CD4-positive, alpha-beta T cell treated with Interleukin-4 for 1 hour (primary cell): Measurements from ENCODE around the gene RBM28.

Experiments
- DNase-seq, 2 donors: peaks; one replicate each; pipeline ENCODE4 v3.0.0-alpha.2; 2020 to 2022

Gene RBM28

DNA sequence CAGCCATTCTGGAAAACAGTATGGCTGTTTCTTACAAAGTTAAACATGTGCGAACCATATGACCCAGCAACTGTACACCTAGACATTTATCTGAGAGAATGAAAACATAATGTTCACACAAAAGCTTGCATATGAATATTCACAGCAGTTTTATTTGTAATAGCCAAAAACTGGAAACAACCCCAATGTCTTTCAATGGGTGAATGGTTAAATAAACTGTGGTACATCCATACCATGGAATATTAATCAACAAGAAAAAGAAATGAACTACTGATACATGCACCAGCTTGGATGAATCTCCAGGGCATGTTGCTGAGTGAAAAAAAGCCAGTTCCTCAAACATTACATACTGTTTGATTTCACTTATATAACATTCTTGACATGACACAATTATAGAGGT lies 65.3 kb downstream of the RBM28 start:
- no peak for DNase-seq

DNA sequence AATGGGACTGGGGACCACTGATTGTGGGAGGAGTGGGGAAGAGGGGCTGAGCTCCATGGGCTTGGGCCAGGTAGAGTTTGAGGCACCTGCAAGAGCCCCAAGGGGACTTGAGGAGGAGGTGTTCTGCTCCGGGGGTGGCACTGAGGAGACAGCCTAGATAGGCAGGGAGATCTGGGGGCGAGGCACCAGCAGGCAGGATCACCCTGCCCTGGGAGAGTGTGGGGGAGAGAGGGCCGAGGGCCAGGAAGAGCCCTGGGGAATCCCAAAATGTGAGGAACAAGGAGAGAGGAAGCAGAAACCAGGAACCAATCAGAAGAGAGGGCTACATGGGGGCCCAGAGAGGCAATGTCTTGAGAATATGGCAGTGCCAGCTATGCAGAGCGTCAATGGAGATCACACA lies 68.0 kb downstream of the RBM28 start:
- no peak for DNase-seq

DNA sequence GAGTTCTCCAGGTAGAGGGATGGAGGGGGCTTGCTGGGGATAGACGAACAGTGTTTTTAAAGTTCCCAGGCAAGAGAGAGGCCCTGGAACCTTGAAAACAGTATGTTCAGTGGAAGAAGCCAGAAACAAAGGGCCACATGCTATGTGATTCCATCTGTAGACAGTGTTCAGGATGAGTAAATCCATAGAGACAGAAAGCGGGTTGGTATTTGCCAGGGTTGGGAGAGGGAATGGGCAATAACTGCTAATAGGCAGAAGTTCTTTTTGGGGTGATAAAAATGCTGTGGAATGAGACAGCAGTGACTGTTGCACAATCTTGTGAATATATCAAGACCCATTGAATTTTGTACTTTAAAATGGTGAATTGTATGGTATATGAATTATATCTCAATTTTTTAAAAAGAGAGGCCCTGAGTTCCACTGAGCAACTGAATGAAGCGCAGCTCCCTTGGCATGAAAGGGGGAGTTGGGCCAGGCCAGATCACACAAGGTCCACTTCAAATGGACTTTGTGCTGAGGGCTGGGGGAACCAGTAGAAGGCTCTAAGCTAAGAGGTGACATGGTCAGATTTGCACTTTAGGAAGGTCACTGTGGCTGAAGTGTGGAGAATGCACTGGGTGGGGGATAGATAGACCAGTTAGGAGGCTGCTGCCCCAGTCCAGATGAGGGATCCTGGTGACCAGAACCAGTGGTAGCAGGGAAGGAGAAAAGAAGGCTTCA lies 68.7 kb downstream of the RBM28 start:
- no peak for DNase-seq

DNA sequence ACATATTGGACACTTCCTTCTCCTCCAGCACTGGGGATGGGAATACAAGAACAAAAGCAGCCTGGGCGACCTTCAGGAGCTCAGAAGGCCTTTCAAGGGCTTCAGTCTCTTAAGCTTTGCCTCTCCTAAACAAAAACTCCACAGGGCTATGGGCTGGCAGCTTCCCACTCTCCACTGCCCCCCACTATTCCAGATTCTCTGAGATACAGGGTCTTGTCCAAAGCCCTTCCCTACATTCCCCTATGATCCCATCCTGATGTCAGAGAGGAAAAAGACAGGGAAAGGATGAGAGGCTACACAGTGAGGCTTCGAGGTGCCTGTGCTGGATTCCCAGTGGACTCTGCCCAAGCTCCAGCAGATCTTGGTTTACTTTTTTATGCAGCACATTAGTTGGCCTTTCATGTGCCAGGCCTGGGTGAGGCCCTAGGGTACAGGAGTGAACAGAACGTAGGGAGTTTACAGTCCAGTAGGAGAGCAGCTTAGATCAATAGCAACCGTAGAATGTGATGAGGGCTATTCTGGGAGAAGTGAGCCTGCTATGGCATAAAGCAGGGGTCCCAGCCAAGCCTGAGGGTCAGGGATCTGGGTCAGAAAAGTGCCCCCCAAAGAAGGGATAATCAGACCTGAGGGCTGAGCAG lies 69.3 kb downstream of the RBM28 start:
- DNase-seq = no peak

DNA sequence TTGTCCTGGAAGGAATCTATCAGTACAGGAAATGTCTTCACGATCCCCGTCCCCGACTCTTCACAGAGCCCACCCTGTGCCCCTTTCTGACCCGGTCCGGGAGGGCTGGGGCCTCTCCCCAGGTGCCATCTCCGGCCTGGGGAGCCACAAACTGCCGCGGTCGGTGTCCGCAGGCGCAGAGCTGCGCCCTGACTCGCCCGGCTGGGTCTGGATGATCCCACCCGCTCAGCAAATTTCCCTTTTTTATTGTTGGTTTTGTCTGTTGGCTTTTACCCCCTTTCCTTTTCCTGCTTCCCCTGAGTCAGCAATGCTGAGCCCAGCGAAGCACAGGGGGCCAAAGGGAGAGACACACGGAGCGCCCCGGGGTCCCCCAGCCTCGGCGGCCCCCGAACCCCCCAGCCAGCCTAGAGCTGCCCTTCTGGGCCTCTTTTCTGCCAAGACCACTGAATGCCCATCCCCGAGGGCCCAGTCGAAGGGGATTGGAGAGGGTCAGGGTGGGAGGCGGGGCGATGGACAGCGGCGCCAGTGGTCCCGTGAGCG lies 71.7 kb downstream of the RBM28 start:
- no peak for DNase-seq

DNA sequence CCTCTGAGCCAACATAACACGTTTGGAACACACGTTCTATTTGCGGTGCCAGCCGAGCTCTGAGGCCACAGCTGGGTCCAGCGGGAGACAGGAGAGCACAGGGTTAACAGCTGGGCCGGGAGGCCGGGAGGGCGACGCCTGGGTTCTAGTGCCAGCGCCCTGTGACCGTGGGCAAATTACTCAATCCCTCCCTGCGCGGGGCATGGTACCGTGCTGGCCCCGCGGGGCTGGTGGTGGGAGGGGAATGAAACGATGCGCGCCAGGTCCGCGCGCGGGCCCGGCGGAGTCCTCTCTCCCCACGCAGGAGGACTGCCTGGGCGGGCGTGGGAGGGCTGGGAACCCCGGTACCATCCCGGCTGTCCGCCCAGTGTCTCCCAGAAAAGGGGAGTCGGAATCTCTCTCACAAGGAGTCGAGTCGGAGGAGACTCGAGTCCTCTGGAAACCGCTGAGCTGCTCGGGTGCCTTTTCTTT lies 72.2 kb downstream of the RBM28 start:
- no peak for DNase-seq

DNA sequence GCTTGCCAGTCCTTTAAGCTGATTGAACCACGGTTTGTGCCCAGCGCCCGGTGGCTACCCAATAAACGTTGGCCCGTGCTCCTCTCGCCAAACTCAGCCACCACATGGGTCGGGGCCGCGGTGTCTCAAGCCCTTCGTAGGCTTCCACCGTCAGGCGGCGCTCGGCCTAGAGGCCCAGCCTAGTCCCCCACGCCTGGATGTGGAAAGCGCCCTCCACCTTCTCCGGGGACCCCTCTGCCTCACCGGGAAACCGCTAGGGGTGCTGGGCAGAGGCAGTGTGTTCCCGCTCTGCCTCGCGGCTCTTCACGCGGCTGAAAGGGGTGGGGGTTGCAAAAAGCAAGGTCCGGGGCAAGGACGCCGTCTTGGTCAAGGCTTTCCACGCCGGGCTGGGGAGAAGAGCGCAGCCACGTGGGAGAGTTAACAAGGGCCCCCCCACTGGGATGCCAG lies 72.9 kb downstream of the RBM28 start:
- DNase-seq = no peak

DNA sequence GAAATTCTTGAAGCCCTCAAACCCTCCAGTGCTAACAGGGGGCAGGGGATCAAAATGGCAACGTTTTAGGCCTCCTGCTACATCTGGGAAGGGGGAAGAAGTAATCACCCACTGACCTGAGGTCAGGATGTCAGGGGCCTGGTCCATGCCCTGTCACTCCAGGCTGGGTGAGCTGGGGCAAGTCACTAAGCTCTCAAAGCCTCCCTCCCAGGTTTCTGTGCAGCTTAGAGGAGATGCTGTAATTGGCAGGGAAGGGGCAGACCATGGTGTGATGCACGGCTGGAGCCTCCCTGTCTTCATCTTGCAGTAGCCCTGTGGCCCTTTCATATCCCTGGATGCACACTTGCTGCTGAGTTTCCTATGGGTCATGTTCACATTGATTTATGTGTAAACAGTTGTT lies 75.5 kb downstream of the RBM28 start:
- no peak for DNase-seq

DNA sequence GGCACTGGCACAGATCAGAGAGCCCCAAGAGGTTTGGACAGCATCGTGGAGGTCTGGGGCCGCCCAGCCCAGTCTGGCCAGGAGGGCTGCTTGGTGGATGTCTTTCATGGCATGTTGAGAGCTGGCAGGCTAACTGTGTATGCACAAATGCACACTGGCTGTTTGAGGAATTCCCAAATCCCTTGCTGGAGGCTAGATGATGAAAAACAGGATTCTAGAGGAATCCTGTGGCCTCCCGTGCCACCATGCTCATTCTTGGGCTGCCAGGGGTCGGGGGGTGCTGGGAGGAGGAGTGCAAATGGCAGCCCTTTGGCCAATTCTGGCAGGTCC lies 76.1 kb downstream of the RBM28 start:
- DNase-seq = no peak

DNA sequence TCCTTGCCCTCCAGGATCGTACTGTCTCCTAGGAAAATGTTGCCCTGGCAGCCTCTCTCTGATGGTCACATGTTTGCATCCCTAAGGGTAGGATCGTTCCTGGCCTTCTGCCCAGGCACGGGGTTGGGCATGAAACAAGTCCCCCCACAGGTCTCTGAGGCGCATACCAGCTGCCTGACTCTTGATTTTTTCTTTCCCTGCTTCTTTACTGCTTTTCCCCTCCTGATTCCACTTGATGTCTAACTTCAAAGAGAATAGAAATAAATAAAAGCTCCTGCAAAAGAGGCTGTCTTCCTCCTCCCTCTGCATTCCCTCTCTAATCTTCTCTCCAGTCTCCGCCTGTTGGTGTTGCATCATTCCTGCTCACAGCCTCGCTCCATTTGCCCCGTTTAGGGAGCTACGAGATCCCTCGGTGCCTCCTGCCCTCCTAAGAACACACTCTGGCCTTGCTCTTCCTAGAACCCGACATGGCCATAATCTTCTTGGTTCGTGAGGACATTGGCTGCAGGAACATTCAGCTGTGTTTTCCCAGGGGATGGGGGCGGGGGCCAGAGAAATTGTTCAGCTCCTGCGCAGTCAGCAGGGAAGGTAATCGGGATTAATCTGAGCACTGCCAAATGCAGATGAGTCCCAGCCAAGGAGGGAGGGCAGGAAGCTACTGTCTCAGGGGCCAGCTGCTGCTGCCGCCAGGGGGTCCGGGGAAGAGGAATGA lies 76.7 kb downstream of the RBM28 start:
- no peak for DNase-seq

DNA sequence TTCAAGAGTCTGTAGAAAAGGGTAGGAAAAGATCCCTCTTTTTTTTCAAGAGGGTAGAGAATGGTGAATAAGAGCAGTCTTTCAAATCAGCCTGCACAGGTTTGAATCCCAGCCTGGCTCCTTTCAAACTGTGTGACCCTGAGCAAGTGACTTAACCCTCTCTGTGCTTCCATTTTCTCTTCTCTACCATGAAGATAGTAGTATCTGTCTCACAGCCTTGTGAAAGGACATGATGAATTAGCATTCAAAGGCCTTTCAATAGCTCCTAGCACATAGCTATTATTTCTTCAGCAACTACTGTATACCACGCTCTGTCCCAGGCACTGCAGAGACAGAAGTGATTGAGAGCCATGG lies 77.2 kb downstream of the RBM28 start:
- DNase-seq = no peak

DNA sequence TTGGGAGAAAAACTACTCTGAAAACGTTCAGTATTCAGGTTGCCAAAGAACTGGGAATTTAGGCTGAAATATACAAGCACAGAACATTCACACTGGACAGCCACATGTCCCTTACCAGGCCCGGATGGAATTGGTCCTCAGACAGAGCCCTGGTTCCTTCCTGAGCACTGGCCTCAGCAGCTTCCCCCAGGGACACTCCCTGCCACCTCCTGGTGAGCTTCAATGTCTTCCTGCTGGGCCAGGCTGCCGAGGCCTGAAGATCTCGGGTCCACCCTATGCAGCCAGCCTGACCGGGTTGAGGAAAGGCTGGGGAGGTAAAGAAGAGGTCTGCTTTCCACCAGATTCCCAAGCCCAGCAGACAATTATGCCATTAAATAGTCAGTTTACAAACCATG lies 77.8 kb downstream of the RBM28 start:
- no peak for DNase-seq

DNA sequence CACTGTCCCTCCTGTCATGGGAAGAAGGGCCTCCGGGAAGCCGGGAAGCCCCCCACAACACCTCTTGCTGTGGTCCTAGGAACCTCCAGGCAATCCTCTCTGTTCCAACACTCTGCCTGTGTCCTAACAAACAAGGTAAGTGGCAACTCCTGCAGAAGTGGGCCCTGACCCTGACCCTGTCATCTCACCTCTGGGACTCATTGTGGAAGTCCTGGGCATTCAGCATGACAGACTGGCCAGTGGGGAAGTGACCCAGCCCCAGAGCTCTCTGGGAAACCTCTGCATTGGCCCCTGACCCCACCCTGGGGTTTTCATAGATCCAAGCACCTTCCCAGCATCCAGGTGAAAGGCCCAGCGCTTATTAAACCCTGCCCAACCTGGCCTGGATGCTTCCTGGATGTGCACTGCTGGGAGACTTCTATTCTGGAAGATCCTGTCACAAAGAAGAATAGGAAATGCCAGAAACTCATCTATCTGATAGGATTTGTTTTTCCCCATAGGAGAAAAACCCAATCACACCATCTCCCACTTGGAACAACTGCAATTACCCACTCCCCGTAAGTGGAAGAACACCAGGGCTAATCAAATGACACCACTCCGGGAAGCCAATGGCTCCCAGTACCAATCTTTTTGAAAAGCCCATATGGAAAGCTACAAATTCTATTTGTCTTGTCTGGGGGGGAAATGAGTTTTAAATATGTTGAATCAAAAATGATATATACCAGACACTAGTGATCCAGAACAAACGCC lies 78.4 kb downstream of the RBM28 start:
- no peak for DNase-seq

DNA sequence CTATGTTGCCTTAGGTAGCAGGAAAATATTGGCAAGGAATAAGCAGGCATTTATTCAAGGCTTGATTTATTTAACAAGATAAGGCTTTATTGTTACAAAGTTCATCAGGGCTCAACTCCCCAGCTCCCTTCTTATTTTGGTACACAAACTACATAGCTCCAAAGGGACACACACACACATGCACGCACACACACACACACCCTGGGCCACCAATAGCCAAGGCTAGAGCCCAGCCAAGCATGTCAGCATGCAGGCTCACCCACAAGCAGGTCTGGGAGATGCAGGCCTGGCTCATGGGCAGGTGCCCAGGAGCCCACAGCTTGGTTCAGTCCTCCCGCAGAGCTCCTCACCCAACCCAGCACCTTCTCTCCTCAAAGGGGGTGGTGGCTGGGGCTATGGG lies 79.2 kb downstream of the RBM28 start:
- no peak for DNase-seq

DNA sequence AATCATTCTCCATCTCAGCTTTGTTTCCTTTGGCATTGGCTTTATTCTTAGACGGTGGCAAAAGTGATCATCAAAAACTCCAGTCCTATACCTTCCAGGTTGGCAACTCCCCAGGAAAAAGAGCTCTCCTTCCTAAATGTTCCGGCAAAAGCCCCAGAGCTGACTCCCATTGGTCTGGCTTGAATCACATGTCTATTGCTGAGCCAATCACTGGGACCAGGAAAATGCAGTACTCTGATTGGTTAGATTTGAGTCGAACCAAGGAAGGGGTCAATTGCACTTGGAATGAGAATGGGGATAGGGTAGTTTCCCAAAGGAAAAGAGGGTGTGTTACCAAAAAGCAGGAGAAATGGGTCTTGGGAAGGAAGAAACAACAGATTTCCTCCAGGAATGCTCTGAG lies 80.3 kb downstream of the RBM28 start:
- no peak for DNase-seq

DNA sequence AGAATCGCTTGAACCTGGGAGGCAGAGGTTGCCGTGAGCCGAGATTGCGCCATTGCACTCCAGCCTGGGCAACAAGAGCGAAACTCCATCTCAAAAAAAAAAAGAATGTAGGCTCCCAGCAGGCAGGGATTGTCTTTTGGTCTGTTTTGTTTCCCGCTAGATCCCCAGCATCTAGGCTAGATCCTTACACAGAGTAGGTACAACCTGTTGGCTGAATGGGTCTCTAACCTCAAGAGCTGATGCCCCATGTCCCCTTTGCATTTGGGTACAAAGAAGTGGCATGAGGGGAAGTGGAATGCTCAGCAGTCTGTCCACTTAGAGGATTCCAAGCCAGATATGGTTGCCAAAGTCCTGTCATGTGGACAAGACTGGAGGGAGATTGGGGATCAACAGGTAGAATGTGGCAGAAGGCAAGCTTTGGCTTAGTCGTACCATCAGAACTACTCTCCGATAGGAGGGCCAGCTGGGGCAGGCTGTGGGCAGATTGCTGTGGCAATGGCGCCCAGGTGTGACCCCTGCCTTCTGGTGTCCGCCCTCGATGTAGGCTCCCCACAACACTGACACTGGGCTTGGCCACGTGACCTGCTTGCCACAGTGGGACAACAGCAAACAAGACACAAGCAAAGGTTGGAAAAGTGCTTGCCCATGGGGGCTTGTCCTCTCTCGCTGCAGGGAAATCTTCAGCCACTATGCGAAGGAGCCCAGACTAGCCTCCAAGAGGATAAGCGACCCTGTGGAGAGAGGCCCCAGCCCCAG lies 81.3 kb downstream of the RBM28 start:
- no peak for DNase-seq

DNA sequence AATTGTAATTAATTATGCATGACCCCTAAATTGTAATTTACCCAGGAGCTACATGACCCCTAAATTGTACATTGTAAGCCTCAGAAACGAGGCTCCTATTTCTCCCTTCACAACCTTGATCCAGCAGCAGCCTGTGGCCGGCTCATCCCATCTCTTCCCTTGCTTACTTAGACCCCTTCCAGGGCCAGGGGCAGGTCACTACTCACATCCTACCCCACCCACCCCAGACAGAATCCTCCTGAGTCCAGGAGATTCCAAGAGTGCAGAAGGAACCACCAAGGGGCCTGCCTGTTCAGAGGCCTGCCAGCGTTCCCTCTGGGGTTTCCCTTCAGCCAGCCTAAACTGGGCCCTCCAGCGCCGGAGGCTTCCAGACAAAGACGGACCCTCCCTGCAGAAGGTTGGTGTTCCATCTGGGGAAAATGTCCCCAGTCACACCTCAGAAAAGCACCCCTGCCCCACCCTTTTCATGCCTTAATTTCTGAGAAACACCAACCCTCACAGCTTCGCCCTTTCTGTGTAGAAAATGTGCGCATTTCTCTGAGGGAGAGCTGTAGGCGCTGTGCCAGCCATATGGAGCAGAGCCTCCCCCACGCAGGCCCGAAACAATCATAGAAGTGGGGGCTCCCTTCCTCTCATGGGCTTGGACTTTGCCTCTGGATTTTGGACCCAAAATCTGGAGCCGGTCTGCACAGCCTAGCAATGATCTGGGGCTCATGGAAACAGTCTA lies 83.5 kb downstream of the RBM28 start:
- DNase-seq = no peak

DNA sequence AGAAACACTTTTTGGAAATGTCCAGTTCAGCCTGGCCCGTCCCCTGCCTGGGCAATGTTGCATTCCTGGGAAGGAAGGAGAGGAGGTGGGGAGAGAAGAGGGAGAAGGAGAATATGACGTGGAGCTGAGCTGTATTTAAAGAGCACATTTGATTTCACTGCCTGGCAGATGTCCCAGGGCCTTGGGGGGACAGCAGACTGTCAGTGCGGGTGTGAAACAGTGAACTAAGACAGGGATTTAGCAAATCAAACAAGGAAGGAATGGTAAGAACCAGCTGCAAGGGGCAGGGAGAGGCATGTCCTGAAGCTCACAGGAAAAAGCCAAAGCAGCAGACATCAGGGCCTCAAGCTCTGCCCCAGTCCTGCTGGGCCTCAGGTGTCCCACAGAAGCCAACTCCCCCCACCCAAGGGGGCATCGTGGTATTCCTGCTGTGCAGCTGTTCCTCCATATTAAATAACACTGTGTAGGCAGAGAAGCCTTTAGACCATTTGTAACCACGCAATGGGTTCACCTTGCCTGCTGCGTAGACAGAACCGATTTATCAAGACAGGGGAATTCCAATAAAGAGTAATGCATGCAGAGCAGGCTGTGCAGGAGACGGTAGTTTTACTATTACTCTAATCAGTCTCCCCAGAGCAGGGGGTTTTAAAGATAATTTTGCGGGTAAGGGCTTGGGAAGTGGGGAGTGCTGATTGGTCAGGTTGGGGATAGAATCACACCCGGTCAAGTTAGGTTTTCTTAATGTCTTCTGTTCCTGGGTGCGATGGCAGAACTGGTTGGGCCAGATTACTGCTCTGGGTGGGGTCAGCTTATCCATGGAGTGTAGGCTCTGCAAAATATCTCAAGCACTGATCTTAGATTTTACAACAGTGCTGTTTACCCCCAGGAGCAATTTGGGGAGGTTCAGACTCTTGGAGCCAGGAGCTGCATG lies 84.3 kb downstream of the RBM28 start:
- DNase-seq = no peak

DNA sequence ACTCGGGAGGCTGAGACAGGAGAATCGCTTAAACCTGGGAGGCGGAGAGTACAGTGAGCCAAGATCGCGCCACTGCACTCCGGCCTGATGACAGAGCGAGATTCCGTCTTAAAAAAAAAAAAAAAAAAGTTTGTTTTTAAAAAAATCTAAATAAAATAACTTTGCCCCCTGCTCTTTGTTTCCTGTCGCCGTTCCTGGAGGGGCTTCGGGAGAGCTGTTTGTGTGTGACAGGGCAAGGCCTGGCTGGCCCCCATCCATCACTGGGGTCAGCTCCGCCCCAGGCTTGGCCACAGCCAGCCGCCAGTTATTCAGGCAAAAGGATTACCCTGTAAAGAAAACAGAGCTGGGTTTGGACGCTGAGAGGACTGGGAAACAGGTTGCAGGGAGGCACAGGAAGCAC lies 86.2 kb downstream of the RBM28 start:
- DNase-seq = no peak

DNA sequence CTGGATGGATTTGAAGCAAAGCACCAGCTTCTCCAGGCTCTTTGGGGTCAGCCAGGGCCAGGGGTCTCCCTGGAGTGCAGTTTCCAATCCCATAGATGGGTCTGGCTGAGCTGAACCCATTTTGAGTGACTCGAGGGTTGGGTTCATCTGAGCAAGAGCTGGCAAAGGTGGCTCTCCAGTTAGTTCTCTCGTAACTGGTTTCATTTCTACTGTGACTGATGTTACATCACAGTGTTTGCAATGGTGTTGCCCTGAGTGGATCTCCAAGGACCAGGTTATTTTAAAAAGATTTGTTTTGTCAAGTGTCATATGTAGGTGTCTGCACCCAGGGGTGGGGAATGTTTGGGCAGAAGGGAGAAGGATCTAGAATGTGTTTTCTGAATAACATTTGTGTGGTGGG lies 88.4 kb downstream of the RBM28 start:
- DNase-seq = no peak

DNA sequence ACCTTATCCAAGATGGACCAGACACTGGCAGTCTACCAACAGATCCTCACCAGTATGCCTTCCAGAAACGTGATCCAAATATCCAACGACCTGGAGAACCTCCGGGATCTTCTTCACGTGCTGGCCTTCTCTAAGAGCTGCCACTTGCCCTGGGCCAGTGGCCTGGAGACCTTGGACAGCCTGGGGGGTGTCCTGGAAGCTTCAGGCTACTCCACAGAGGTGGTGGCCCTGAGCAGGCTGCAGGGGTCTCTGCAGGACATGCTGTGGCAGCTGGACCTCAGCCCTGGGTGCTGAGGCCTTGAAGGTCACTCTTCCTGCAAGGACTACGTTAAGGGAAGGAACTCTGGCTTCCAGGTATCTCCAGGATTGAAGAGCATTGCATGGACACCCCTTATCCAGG lies 89.2 kb downstream of the RBM28 start:
- no peak for DNase-seq
